Activated CD4-positive, alpha-beta T cell treated with anti-CD3 and anti-CD28 coated beads, Interleukin-2, amount 50 U/mL, for 16 hours (primary cell): ENCODE measurements around the gene ZFAND4.
"Not testable (repeated sequence)": the region's sequence is repeated elsewhere in the genome, so short reads cannot be mapped to it uniquely, and the experiment has no call there.

Experiments
- DNase-seq: peaks from one replicate; pipeline ENCODE4 v3.0.0-alpha.2; 2020

The ZFAND4 gene

GRCh38 chr10:45640049-45640448, 32.5 kb downstream of the ZFAND4 start:
- DNase-seq: no peak

GRCh38 chr10:45627412-45628048, 45.0 kb downstream of the ZFAND4 start:
- DNase-seq: no peak

GRCh38 chr10:45625879-45626278, 46.7 kb downstream of the ZFAND4 start:
- no peak for DNase-seq

- DNase-seq: no peak
Observed at GRCh38 chr10:45624724-45625123, 47.8 kb downstream of the ZFAND4 start.

- DNase-seq: no peak
Observed at GRCh38 chr10:45614869-45615268, 57.7 kb downstream of the ZFAND4 start.

- no peak for DNase-seq
Observed at GRCh38 chr10:45612741-45613140, 59.8 kb downstream of the ZFAND4 start.

GRCh38 chr10:45608052-45608451, 64.5 kb downstream of the ZFAND4 start:
- DNase-seq: no peak

GRCh38 chr10:45607276-45607675, 65.3 kb downstream of the ZFAND4 start:
- no peak for DNase-seq

- no peak for DNase-seq
Observed at GRCh38 chr10:45602836-45603235, 69.7 kb downstream of the ZFAND4 start.

GRCh38 chr10:45602082-45602730, 70.4 kb downstream of the ZFAND4 start:
- no peak for DNase-seq

- DNase-seq: not testable (repeated sequence)
Observed at GRCh38 chr10:45601254-45601930, 71.2 kb downstream of the ZFAND4 start.

GRCh38 chr10:45600337-45601253, 72.0 kb downstream of the ZFAND4 start:
- not testable (repeated sequence) for DNase-seq

GRCh38 chr10:45599646-45600045, 72.9 kb downstream of the ZFAND4 start:
- no peak for DNase-seq

GRCh38 chr10:45599021-45599603, 73.5 kb downstream of the ZFAND4 start:
- no peak for DNase-seq

GRCh38 chr10:45596526-45596925, 76.0 kb downstream of the ZFAND4 start:
- DNase-seq: no peak

GRCh38 chr10:45594276-45595157, 78.1 kb downstream of the ZFAND4 start:
- peak; percentile 91 for DNase-seq

- no peak for DNase-seq
Observed at GRCh38 chr10:45593938-45594275, 78.7 kb downstream of the ZFAND4 start.

GRCh38 chr10:45592926-45593325, 79.6 kb downstream of the ZFAND4 start:
- DNase-seq: no peak

- DNase-seq: no peak
Observed at GRCh38 chr10:45592432-45592831, 80.1 kb downstream of the ZFAND4 start.

GRCh38 chr10:45591280-45591679, 81.3 kb downstream of the ZFAND4 start:
- no peak for DNase-seq

- DNase-seq: no peak
Observed at GRCh38 chr10:45589868-45590267, 82.7 kb downstream of the ZFAND4 start.

- DNase-seq: no peak
Observed at GRCh38 chr10:45589009-45589408, 83.6 kb downstream of the ZFAND4 start.
